SW480 (cell line): ENCODE data around the gene FHIT.

Source experiments
- DNase-seq: peaks from one replicate; pipeline ENCODE4 v3.0.0-alpha.2; 2016; ENCODE audit warnings: low spot score

The FHIT gene

GRCh38 chr3:60047426-60048200 lies 1203.6 kb downstream of the FHIT start:
- no peak for DNase-seq

- no peak for DNase-seq
Observed at GRCh38 chr3:60046210-60046609, 1205.0 kb downstream of the FHIT start.

DNA sequence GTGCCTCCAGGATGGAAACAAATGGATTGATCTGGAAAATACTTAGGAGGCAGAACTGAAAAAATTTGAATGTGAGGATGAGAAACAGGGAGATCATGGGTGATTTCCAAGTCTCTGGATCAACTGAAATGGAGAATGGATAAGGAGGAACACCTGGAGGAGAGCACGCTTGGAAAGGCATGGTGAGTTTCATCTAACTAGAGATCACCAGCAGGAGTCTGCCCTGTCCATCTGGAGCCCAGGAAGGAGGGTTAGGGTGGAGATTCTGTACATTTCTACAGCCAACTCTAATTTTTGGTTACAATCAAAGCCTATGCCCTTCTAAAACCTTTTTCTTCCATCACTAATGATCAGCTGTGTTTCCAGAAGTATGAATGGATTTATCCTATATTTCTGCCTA lies 1205.6 kb downstream of the FHIT start:
- no peak for DNase-seq

GRCh38 chr3:60036803-60037202 lies 1214.4 kb downstream of the FHIT start:
- DNase-seq = no peak

- DNase-seq = no peak
Observed at GRCh38 chr3:60033901-60034453, 1217.3 kb downstream of the FHIT start.

DNA sequence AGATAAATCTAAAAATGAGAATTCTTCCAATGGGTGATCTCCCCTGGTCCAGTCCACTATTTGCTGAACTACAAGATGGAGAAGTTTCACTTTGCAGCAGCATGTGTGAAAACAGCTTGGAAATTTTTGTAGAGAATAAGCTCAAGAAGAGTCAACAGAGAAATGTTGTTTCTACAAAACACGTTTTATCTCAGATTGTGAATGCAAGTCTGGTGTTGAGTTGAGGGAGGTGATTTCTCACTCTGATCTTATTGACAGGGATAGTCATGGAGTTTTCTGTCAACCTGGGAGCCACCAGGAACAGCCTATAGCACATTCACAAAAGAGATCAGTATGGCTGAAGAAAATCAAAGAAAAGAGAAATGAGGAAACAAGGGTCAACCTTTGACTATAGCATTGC lies 1220.3 kb downstream of the FHIT start:
- no peak for DNase-seq

DNA sequence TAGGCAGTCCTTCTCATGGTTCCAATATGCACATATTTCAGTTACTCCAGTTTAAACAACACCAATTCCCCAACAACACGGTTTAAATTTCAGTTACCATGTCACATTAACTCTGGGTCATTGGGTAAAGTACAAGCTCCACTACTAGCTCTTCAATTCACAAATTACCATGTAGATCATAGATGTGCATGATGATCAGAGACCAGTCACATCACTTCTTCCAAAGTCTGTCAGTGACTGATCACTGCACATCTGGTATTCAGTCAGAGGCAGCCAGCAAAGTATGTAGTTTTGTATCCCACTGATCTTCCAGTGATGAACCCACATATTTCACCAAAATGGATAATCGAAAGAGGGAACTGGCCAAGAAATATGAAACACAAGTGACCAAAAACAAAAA lies 1223.0 kb downstream of the FHIT start:
- DNase-seq = no peak

DNA sequence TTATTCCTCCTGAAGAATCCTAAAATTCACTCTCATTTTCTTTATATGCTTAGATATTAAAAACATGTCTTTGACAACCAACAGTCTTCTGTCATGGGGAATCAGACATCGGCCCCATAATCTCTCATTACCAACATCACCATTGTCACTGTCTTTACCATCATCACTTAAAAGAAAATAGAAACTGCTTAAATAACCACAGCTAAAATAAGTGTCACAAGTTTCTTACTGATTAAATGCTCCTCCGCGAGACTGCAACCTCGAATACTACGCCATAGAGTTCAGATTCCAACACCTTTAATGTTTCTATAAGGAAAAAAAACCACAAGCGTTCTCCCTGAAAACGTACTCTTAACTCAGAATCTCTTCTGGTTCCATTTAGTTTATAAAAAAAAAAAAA lies 1223.9 kb downstream of the FHIT start:
- no peak for DNase-seq

DNA sequence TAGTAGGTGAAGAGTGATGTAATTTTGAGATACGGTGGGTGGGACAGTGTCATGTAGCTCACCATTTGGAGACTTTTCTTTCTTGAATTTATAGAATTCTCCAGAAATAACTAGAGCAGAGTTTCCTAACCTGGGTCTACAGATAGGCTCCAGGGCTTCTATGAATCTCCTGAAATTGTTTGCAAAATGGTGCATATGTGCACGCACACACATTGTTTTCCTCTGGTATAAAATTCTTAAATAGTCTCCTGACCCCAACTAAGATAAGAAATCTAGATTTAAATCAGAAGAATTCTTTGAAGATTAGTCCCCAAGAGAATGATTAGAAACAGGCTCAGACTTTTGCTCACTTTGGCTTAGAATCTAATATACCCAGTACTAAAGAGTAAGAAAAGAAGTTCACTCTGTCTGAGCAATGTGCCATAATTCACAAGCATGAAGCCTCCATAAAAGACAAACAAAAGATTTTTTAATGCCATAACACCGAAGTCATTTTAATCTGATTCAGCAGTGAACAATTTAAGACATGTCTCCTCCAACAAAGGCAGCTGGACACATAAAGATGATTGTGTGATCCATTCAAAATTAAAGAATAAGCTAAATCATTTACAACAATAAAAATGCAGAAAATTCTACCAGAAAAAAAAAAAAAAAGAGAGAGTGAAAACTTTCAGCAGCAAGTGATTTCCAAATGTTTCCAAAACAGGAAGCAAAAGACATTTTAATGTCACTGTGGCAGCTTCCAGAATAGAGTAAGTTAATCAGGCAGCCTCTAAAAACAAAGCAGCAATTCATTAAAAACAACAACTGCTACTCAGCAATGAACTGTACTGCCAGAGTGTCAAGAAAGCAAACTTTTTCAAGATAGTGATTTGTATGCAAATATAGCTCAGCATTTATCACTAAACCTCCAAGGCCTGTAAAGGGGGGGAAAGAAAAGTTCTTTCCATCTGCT lies 1225.9 kb downstream of the FHIT start:
- DNase-seq = no peak

DNA sequence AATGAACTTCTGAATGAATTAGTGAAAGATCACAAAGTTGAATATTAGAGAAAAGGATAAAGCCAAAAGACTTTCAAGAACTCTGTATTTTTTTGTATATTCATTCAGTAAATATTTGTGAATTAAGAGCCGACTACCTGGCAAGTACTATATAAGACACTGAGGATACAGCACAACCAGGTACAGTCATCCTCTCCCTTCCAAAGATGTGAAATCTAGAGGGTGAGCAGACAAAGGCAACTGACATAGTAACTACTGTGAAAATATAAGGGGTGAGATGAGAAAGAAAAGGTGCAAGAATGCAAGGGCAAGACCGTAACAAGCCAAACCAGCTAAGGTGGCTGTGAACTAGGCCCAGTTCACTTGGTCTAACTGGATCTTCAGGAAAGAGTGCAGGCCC lies 1226.9 kb downstream of the FHIT start:
- DNase-seq = no peak

DNA sequence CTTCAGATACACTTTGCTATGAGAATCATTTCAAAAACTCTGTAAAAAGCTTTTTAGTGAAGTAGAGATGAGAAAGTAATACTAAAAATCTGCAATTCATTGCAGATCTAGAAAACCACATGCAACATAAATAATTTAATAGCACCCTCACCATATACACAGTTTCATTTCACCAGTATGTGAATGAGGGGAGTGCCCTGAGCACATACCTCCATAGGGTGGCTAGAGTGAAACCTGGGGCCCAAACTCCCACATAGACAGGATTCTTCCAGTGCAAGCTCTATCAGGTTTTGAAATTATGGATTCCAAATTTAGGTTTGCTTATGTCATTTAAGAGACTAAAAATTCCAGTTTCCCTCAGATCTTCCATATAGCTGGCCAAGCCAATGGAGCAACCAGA lies 1228.1 kb downstream of the FHIT start:
- DNase-seq = no peak

DNA sequence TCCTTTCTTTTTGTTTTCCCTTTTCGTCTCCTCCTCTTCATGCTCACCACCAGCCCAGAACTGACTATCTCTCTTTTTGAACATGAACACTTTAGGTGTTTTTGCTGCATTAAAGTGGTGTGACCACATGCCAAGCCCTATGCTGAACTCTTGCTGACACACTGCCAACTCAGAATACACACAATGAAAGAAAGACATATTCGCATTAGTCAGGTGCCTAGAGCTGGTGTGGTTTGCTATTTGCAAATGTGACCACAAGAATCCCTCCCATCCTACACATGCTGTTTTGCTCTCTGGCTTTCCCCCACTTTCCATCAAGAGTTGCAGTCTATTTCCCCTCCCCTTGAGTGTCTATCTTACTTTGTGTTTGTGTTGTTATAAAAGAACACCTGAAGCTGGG lies 1233.6 kb downstream of the FHIT start:
- peak; percentile 55 for DNase-seq

DNA sequence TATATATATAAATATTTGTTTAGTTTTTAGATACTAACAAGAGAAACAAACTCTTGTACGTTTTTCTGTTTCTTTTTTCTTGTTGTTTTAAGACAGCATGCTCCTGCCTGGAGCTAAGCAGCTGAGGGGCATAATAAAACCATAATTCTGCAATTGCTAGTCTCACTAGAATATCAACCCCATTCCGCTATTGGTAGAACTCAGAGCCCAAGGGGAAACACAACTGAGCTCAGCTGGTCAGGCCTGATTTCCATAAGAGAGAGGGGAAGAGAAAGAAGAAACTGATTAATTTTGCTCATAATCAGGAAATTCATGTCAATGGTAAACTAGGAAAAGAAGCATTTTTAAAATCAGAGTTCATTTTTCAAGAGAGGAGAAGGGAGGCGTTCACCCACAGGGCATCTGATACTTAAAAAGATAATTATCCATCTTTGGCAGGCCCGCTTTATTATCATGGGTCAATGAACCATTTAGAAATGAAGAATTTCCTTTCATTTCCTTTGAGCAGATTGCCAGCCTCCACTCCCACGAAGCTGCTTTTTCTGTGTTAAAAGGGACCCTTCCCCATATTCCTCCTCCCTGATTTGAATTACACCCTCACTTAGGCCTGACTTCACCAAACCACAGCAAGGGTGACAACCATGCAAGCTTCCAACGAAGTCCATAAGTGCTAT lies 1236.1 kb downstream of the FHIT start:
- no peak for DNase-seq

GRCh38 chr3:60013241-60013640 lies 1238.0 kb downstream of the FHIT start:
- DNase-seq = no peak

GRCh38 chr3:60011218-60011617 lies 1240.0 kb downstream of the FHIT start:
- no peak for DNase-seq

DNA sequence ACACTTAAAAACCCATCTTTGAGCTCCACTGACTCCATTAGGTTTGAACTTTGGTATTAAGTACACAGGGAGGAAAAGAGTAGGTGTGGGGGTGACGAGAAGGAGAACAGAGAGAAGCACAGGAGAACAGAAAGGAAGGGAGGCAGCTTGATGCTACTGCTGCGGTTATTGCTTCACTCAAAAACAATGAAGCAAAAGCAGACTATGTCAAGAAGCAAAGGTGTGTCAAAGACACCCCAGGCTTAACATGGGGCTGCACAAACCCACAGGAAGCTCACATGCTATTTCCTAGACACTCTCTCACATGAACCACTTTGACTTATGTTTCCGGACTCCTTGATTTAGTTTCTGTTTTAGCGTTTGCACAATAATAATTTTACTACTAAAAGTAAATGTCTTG lies 1240.5 kb downstream of the FHIT start:
- no peak for DNase-seq

GRCh38 chr3:60009931-60010478 lies 1241.2 kb downstream of the FHIT start:
- no peak for DNase-seq

DNA sequence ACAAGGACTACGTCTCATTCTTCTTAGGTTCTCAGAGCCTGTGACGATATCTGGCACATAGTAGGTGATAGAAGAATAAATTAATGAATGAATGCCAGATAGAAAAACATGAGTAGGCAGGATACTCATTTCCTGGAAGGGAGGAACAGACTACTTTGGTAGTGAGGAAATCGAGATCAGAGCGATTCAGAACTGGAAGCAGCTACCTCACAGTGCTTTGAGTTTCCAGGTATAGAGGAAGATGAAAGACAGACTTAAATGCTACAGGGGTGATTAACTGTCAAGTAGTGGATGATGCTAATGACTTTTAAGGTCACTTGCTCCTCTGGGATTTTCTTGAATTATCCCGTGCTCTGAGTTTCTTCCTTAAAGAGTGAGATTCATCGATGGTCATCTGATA lies 1249.9 kb downstream of the FHIT start:
- DNase-seq = no peak

DNA sequence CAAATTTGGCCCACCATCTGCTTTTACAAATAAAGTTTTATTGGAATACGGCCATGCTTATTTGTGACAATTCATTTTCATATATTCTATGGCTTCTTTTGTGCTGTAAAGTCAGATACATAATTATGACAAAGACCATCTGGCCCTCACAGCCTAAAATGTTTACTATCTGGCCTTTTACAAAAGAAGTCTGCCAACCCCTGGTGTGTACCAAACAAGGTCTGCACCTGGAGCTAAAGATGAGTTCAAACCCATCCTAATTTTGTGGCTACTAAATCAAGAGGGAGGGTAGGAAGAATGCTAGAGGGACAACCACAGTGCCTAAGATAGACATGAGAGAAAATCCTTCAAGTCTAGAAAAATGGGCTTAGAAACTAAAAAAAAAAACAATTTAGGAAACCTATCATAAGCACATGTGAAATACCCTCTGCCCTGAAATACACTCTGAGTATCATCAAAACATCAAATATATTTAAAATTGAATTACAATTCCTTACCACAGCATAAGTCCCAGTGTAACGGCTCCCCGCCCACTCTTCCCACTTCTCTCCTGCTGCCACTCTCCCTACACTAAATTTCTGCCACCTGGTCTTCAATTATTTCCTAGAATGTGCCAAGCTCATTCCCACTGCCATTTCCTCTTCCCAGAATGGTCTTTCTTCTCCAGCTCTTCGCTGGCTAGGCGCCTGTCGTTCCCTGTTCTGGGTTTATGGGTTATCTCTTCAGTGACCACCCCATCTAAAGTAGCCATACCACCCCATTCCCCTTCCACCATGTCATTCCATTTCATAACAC lies 1250.7 kb downstream of the FHIT start:
- no peak for DNase-seq

DNA sequence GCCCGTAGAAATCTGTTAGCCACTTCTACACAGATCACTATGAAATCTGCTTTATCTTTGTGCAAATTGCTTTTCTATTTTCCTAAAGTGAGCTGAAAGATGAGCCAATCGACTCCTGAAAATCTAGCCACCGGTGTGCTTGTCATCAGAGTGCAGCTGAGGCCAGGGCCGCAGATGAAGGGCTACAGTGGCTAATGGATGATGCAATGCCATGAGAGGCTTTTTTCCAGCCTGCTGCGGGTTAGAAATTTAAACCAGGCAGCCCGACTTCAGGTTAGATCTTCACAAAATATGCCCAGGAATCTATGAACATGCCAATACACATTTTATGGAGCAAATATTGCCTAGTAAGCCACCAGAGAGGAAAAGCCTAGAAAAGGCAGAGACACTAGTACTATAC lies 1253.2 kb downstream of the FHIT start:
- DNase-seq = no peak

GRCh38 chr3:59997583-59997982 lies 1253.7 kb downstream of the FHIT start:
- DNase-seq = no peak
